Measurements from ENCODE around the gene CLINT1.

- TF ChIP-seq PHF21A (CRISPR knock-in tag; IDR thresholded peaks at IDR 0.05) (no peak), NCOA2 (CRISPR knock-in tag; IDR thresholded peaks at IDR 0.05) (no peak), MYC (CRISPR knock-in tag; IDR thresholded peaks at IDR 0.05; ENCODE audit: borderline replicate concordance) (no peak)
These were observed 56.2 kb downstream of the CLINT1 start for GRCh38 chr5:157802736-157803135.

Data from HepG2 (cell line).